Measurements from ENCODE around the gene ZNF688. TPM values are rescaled to one million over a fixed set of nuclear protein-coding genes. Genes with fewer than 3 reads are reported as not detected.
A peak's percentile ranks its signal among the peaks of the same experiment; 100 is the strongest.
"Not testable (repeated sequence)": the region's sequence is repeated elsewhere in the genome, so short reads cannot be mapped to it uniquely, and the experiment has no call there.

ZNF688 gene
- polyA plus RNA-seq (ENCODE audit: insufficient read length in 4 of 4): 10 to 100 TPM; 10.4 to 14.4 (median 12.7) TPM

GRCh38 chr16:30571445-30572322, at the start of gene ZNF688:
TSS of gene ZNF688 (minus strand) at chr16:30571714. CDS start at chr16:30571629, 85 bp downstream.
- DNase-seq (ENCODE audit: low read depth in 4 of 4, low spot score in 3 of 4): peak; percentile 89 to 97 (median 94)

DNA sequence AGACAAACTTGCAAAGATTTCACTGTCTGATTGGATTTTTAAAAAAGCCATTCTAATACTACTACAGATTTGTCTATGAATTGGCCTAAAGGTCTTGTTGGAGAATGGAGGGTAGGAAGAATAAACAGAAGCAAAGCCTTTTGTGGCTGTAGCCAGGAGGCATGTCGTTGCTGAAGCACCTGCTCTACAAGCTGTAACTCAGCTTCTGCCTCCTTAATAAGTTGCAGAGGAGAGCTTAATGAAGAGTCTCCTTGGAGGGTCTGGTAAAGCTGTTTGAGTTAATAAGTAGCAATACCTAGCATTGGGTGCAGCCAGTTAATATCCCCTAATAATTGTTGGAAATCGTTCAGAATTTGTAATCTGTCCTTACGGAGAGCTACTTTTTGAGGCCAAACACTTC, 48.7 kb upstream of the ZNF688 start:
- DNase-seq (ENCODE audit: low read depth in 4 of 4, low spot score in 3 of 4): no peak

DNA sequence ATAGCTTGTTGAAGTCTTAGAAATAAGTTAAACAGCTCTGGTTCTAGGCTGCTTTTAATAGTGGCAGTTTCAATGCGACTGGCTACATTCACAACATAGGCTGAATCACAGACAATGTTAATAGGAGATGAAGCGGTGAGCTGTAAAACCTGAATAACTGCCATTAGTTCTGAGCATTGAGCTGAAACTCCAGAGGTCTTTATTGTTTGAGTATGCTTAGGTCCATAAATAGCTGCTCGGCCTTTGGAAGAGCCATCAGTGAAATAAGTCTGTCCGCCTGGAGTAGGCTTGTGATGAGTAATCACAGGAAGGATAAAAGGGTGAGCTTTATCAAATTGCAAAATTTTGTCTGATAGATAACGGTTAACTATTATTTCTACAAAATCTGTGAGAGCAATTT, 48.1 kb upstream of the ZNF688 start:
- no peak for DNase-seq (ENCODE audit: low read depth in 4 of 4, low spot score in 3 of 4)

DNA sequence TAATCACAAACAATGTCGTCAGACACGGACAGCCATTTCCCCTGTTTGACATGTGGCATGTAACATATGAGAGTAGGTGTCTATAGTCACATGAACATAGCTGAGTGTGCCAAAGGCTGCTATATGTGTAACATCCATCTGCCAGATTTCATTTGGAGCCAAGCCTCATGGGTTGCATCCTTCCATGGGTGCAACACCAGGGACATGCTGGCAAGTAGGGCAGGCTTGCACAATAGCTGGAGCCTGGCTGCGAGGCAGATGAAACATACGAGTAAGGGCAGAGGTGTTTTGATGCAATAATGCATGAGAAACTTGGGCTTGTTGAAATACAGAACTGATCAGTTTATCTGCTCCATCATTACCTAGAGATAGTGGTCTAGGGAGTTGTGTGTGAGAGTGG, 47.7 kb upstream of the ZNF688 start:
- DNase-seq (ENCODE audit: low read depth in 4 of 4, low spot score in 3 of 4): no peak

DNA sequence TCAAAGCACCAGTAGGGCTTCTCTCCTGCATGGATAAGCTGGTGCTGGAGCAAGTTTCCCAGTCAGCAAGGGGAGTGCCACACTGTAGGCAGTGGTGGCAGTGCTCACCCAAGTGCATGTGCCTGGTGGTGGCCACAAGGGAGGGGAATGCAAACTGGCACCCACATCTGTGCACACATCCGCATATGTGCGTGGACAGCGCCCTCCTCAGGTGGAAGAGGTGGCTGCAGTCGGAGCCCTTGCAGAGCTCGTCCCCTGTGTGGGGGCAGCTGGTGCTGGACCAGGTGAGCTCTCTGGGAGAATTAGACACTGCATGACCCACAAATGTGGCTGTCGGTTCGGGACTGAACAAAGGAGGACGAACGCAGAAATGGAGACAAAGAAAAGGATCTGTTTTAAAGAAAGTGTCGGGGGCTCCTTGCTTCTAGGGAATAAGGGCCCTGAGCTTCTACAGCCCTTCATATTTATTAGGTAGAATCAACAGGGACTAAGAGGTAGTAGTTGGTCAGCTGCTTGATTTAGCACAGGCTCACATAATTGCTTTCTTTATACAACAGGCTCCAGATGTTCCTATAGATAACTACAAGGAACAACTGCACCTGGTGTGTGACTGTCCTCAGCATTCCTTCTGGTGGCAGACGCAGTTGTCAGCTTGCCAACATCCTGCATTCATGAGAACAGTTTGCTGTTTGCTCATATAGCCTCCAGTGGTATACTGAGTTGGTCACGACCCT, 44.0 kb upstream of the ZNF688 start:
- no peak for DNase-seq (ENCODE audit: low read depth in 4 of 4, low spot score in 3 of 4)

DNA sequence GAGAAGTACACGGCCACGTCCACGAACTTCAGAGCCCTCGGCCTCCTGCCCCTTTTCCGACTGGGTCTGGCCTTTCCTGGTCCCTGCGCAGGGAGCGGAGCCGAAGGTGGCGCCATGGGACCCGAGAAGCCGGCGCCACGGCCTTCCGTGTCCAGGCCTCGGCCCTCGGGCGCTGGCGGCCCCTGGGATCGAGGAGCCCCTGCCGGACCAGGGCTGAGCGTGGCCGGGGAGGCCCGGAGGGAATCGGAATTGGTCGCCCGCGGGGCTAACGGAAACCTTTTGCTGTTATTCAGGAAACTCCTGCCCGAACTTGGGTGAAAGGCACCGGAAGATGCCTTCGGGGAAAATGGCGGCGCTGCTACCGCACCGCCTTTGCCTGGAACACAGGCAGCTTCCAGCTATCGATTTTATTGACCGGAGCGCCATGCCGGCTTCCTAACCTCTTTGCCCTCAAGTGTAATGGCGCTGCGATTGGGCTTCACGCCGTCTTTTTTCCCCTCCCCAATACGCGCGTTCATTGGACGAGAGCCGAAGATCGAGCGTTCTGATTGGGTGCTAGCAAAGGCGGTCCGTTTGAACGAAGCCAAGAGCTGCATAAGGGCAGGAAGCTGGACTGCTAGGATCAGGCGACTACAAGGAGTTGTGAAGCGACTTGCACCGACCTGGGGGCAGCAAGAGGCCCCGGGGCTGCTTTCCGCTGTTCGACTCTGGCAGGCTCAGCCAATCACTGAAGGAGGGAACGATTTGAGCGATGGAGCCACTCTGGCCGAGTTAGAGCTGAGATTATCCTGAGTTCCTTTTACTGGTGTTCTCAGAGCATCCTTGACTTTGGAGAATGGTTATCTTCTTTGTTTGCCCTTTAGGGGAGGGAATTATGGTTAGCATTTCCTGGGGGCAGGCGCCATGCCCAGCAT, 38.7 kb upstream of the ZNF688 start, which contains the start of gene ZNF689:
TSS of gene ZNF689 (minus strand) at position 464 of the 914 bp plus-strand sequence. CDS start at position 116, 348 bp downstream.
- peak; percentile 99 for DNase-seq (ENCODE audit: low read depth in 4 of 4, low spot score in 3 of 4)

DNA sequence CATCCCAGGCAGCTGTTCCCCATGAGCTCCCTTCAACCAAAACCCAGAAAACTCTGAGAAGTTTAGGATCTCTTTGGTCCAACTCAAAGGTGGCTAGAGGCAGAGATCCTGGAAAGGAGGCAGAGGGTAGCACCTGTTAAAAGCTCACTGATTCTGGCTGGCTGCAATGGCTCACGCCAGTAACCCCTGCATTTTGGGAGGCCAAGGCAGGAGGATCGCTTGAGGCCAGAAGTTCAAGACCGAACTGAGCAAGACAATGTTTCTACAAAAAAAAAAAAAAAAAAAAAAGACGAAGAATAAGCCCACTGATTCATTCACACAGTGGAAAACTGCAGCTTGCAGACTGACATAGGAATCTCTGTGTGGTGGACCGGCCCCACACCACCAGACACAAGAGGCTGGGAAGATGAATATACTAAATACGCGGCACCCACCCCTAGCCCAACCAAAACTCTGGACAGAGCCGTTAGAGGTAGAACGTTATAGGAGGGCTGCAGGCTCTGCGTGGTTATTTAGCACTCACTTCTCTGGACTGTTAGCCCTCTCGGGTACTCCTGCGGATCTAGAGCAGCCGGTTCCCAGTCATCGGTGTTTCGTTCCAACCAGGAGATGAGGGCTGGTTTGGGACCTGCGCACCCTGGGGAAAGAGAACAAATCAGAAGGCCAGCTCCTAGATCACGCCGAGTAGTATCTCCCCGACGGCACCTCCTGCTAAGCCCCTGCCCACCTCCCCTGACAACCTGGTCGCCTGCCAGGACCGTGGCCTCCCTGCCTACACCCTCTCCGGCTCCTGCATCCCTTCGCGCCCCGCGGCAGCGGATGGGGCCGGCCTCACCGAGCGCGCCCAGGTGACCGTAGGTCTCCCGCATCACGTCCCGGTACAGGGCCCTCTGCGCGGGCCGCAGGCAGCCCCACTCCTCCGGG, 37.8 kb upstream of the ZNF688 start:
- DNase-seq (ENCODE audit: low read depth in 4 of 4, low spot score in 3 of 4): peak in 1 of 4 donors; percentile 59

GRCh38 chr16:30606004-30606403, 34.5 kb upstream of the ZNF688 start:
- DNase-seq (ENCODE audit: low read depth in 4 of 4, low spot score in 3 of 4): no peak

- no peak for DNase-seq (ENCODE audit: low read depth in 4 of 4, low spot score in 3 of 4)
Observed at GRCh38 chr16:30605158-30605557, 33.6 kb upstream of the ZNF688 start.

DNA sequence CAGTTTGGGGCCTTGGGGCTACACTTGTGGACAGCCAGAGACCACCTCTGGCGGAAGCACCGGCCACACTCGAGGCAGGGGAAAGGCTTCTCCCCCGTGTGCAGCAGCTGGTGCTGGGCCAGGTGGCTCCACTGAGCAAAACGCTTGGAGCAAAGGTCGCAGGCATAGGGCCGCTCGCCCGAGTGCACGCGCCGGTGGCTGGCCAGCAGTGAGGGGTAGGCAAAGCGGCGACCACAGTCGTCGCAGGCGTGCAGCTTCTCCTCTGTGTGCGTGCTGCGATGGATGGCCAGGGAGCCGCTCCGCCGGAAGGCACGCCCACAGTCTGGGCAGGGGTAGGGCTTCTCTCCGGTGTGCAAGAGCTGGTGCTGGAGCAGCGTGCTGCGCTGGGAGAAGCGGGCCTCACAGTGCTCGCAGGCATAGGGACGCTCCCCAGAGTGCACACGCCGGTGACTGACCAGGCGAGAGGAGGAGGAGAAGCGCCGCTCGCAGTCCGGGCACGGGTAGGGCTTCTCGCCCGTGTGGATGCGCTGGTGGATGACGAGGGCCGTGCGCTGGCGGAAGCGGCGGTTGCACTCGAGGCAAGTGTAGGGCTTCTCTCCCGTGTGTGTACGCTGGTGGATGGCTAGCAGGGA, 32.9 kb upstream of the ZNF688 start:
- no peak for DNase-seq (ENCODE audit: low read depth in 4 of 4, low spot score in 3 of 4)

- DNase-seq (ENCODE audit: low read depth in 4 of 4, low spot score in 3 of 4): no peak
Observed at GRCh38 chr16:30603945-30604315, 32.4 kb upstream of the ZNF688 start.

- DNase-seq (ENCODE audit: low read depth in 4 of 4, low spot score in 3 of 4): no peak
Observed at GRCh38 chr16:30602616-30603277, 31.2 kb upstream of the ZNF688 start.

GRCh38 chr16:30601966-30602365, 30.5 kb upstream of the ZNF688 start:
- no peak for DNase-seq (ENCODE audit: low read depth in 4 of 4, low spot score in 3 of 4)

- no peak for DNase-seq (ENCODE audit: low read depth in 4 of 4, low spot score in 3 of 4)
Observed at GRCh38 chr16:30600929-30601328, 29.4 kb upstream of the ZNF688 start.

DNA sequence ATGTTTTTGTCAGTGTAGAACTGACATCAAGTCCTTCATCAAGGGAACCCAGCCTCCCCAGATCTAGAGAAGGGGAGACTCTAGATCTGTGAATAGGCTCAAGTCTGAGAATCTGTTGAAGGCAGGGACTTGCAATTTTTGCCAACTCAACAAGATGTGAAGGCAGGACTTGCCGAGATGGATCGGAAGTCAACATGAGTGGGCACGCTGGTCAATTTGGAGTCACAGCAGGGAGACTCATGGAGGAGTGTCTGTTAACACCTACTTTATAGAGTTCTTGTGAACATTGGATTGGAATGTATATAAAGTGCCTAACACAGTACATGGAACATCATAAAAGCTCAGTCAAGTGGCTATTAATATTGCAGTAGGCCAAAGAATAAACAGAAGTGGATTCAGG, 28.7 kb upstream of the ZNF688 start:
- DNase-seq (ENCODE audit: low read depth in 4 of 4, low spot score in 3 of 4): no peak

DNA sequence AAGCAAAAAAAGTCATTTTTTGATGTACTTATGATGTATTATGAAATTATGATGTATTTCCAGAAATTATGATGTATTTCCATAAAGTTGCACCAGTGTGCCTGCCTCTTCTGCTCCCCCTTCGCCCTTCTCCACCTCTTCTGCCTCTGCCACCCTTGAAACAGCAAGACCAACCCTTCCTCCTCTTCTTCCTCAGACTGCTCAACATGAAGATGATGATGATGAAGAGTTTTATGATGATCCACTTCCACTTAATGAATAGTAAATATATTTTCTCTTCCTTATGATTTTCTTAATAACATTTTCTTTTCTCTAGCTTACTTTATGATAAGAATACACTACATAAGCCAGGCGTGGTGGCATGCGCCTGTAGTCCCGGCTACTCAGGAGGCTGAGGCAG, 21.4 kb upstream of the ZNF688 start:
- DNase-seq (ENCODE audit: low read depth in 4 of 4, low spot score in 3 of 4): no peak

GRCh38 chr16:30590869-30591268, 19.4 kb upstream of the ZNF688 start:
- DNase-seq (ENCODE audit: low read depth in 4 of 4, low spot score in 3 of 4): not testable (repeated sequence)

DNA sequence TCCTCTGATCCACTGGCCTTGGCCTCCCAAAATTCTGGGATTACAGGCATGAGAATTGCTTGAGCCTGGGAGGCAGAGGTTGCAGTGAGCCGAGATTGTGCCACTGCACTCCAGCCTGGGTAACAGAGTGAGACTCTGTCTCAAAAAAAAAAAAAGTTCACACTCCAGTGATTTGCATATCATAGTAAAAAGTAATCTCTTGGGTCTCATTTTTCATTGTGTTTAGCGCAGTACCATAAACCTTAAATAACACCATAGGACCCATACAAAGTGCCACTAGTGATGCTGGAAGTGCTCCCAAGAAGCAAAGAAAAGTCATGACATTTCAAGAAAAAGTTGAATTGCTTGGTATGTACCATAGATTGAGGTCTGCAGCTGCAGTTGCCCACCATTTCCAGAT, 18.1 kb upstream of the ZNF688 start:
- DNase-seq (ENCODE audit: low read depth in 4 of 4, low spot score in 3 of 4): not testable (repeated sequence)

DNA sequence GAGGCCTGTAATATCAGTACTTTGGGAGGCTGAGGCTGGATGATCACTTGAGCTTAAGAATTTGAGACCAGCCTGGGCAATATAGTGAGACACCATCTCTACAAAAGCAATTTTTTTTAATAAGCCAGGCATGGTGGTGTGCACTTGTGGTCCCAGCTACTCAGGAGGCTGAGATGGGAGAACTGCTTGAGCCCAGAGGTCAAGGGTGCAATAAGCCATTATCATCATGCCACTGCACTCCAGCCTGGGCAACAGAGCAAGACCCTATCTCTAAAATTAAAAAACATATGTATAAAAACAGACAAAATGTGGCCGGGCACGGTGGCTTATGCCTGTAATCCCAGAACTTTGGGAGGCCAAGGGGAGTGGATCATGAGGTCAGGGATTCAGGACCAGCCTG, 17.1 kb upstream of the ZNF688 start:
- no peak for DNase-seq (ENCODE audit: low read depth in 4 of 4, low spot score in 3 of 4)
